ENCODE measurements around the gene CLDN22. TPM values are rescaled to one million over a fixed set of nuclear protein-coding genes. Genes with fewer than 3 reads are reported as not detected.

CLDN22 gene
- total and polyA plus RNA-seq, 9 of the 15 experiments (the other 6 are each of a cell fraction or from before 2014, with no cell fraction given): 0.21 TPM; not detected in 8

DNA sequence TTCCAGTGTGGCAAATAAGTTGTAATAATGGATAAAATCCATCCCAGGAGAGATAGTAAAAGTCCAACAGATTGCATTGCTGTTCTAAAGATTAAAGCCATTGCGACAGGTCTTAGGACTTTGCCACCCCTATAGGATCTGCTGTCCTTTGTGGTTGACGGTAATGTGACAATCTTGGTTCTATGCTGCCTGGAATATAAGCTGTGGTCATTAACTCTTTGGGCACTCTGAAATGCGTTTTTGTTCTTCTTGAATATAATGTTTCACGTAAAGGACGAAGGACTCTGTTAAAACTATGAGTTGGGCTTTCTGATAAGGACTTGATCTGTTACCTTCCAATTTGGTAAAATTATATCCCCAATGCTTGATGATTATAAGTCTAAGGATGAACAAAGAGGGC is 2.2 kb upstream of the CLDN22 start, which contains the start of gene CLDN24:
Gene CLDN24, minus strand, starts transcription at position 101 of the 400 bp plus-strand sequence. Its CDS starts 0 bp downstream, at position 101.
- Histone ChIP-seq H3K4me1 (replicated peaks in 1 of 2; ENCODE audit: control insufficient read depth in 2 of 2, insufficient read depth in 2 of 2, low read length in 2 of 2) (no peaks in the 10 kb centered on the region), H3K27me3 (ENCODE audit: control insufficient read depth in 2 of 2, insufficient read depth in 2 of 2, low read length in 2 of 2) (no peaks in the 10 kb centered on the region), H3K9me1 (ENCODE audit: control insufficient read depth, insufficient read depth, low read length) (no peaks in the 10 kb centered on the region), H2AFZ (ENCODE audit: low read depth, low read length) (no peak within 1 kb of the TSS), H3K4me2 (ENCODE audit: insufficient read depth, low read length) (no peak within 1 kb of the TSS), H3K36me3 (ENCODE audit: control insufficient read depth, insufficient read depth, low read length) (no peaks in the 10 kb centered on the region), H3K9ac (ENCODE audit: insufficient read depth in 1 of 2, low read depth in 2 of 2, low read length in 2 of 2) (no peak within 1 kb of the TSS), H3K27ac (ENCODE audit: extremely low read depth, low read depth, low read length) (no peak within 1 kb of the TSS), H3K9me3 (replicated peaks; ENCODE audit: control insufficient read depth, insufficient read depth, low read depth, low read length) (peaks cover 3% of the 10 kb centered on the region; the same call in 1 of the 2 replicates), H4K20me1 (replicated peaks; ENCODE audit: control insufficient read depth, insufficient read depth, low read length) (no peaks in the 10 kb centered on the region), H3K79me2 (ENCODE audit: control insufficient read depth, insufficient read depth, low read length) (no peaks in the 10 kb centered on the region), H3K4me3 (no peak within 1 kb of the TSS)
- no TSS peak for BruUV-seq (replicated peaks)
- TF ChIP-seq PHTF2 (CRISPR knock-in tag; IDR thresholded peaks at IDR 0.05) (no peak), RFX1 (IDR thresholded peaks at IDR 0.05) (no peak)
- intact Hi-C loops (cut with micrococcal nuclease) (no loop called here), in situ Hi-C loops (cut with MboI) (no loop called here)
- DNase-seq (ENCODE audit: extremely low read depth in 1 of 4, low spot score in 3 of 4) (no peak), FAIRE-seq (no peak), ATAC-seq (no peak)
- 59% methylated on average over 5 of the region's 5 CpGs for WGBS (ENCODE audit: insufficient coverage, low coverage, missing lambda C conversion rate)
- CTCF ChIA-PET (ENCODE audit: low intra/inter-chr PET ratio): no interaction called here
- POLR2A ChIA-PET: no interaction called here

DNA sequence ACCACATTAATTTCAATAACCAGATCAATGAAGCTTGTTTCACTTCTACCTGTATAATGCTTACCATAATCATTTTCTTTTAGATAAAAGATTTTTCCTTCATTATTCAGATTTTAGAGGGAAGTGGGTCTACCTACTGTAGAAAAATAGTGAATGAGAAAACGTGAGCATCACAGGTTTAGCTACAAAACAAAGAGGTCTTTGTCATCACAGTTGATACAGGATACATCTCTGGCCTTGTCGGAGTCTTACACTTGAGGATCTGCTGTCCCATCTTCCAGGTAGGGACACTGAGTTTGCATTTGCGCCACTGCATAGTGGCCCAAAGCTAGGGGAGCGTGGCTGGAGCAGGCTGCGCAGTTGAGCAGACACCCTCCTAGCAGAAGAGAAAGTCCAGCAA is 1.4 kb upstream of the CLDN22 start:
- FAIRE-seq: no peak
- Histone ChIP-seq H3K36me3 (ENCODE audit: control insufficient read depth, insufficient read depth, low read length) (no peaks in the 10 kb centered on the region), H3K27me3 (ENCODE audit: control insufficient read depth in 2 of 2, insufficient read depth in 2 of 2, low read length in 2 of 2) (no peaks in the 10 kb centered on the region), H3K4me1 (replicated peaks in 1 of 2; ENCODE audit: control insufficient read depth in 2 of 2, insufficient read depth in 2 of 2, low read length in 2 of 2) (no peaks in the 10 kb centered on the region), H3K9ac (ENCODE audit: insufficient read depth in 1 of 2, low read depth in 2 of 2, low read length in 2 of 2) (no peak overlapping the region), H4K20me1 (replicated peaks; ENCODE audit: control insufficient read depth, insufficient read depth, low read length) (no peaks in the 10 kb centered on the region), H3K4me3 (no peak overlapping the region), H3K79me2 (ENCODE audit: control insufficient read depth, insufficient read depth, low read length) (no peaks in the 10 kb centered on the region), H3K9me3 (replicated peaks; ENCODE audit: control insufficient read depth, insufficient read depth, low read depth, low read length) (peaks cover 3% of the 10 kb centered on the region; the same call in 1 of the 2 replicates), H2AFZ (ENCODE audit: low read depth, low read length) (no peak overlapping the region), H3K4me2 (ENCODE audit: insufficient read depth, low read length) (no peak overlapping the region), H3K9me1 (ENCODE audit: control insufficient read depth, insufficient read depth, low read length) (no peaks in the 10 kb centered on the region), H3K27ac (ENCODE audit: extremely low read depth, low read depth, low read length) (no peak overlapping the region)
- ATAC-seq: no peak
- WGBS (ENCODE audit: insufficient coverage, low coverage, missing lambda C conversion rate): 63% methylated on average over 5 of the region's 5 CpGs
- DNase-seq (ENCODE audit: extremely low read depth in 1 of 4, low spot score in 3 of 4): no peak
- TF ChIP-seq STAT5A (IDR thresholded peaks at IDR 0.05; ENCODE audit: borderline replicate concordance, low read length) (no peak), SIN3B (IDR thresholded peaks at IDR 0.05; ENCODE audit: low read depth) (no peak), NRF1 (conservative IDR thresholded peaks at IDR 0.05 in 1 of 2, IDR thresholded peaks at IDR 0.05 in 1 of 2) (no peak), ID3 (CRISPR knock-in tag; IDR thresholded peaks at IDR 0.05) (no peak), ID3 (tag; IDR thresholded peaks at IDR 0.05) (no peak), RFX1 (IDR thresholded peaks at IDR 0.05) (no peak), ARHGAP35 (IDR thresholded peaks at IDR 0.05; ENCODE audit: partially characterized antibody) (no peak), ZNF277 (CRISPR knock-in tag; IDR thresholded peaks at IDR 0.05; ENCODE audit: borderline replicate concordance) (no peak), MEF2D (tag; conservative IDR thresholded peaks at IDR 0.05; ENCODE audit: low read depth) (no peak), PHF21A (IDR thresholded peaks at IDR 0.05; ENCODE audit: borderline replicate concordance, low read depth) (no peak), TARDBP (IDR thresholded peaks at IDR 0.05) (no peak), PHTF2 (CRISPR knock-in tag; IDR thresholded peaks at IDR 0.05) (no peak)
- TF ChIP-seq, protein P1, sequence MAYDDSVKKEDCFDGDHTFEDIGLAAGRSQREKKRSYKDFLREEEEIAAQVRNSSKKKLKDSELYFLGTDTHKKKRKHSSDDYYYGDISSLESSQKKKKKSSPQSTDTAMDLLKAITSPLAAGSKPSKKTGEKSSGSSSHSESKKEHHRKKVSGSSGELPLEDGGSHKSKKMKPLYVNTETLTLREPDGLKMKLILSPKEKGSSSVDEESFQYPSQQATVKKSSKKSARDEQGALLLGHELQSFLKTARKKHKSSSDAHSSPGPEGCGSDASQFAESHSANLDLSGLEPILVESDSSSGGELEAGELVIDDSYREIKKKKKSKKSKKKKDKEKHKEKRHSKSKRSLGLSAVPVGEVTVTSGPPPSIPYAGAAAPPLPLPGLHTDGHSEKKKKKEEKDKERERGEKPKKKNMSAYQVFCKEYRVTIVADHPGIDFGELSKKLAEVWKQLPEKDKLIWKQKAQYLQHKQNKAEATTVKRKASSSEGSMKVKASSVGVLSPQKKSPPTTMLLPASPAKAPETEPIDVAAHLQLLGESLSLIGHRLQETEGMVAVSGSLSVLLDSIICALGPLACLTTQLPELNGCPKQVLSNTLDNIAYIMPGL (CRISPR knock-in tag; IDR thresholded peaks at IDR 0.05): no peak
- in situ Hi-C loops (cut with MboI): no loop called here
- intact Hi-C loops (cut with micrococcal nuclease): no loop called here
- ChIA-PET CTCF (ENCODE audit: low intra/inter-chr PET ratio) (no interaction called here), POLR2A (interaction anchor here (0.9 kb wide), 1 partner anchor 17 kb away, joined by 3 read pairs; no protein-coding TSS in a partner anchor)
- BruUV-seq (replicated peaks): no TSS peak

All from K562 (cell line).